H1 (cell line): ENCODE results near the gene SLC18A3. TPM values are rescaled to one million over a fixed set of nuclear protein-coding genes. Genes with fewer than 3 reads are reported as not detected.
A peak's percentile ranks its signal among the peaks of the same experiment; 100 is the strongest.

Experiments used
- CTCF ChIA-PET: fragments of 300-600 bp; sonication (Branson Sonifier 250); formaldehyde crosslinking; loops from one replicate; lab custom pipeline; 2021; ENCODE audit not compliant: partially characterized antibody; lab: Charles Lee
- POLR2A ChIA-PET: fragments of 300-600 bp; sonication (Branson Sonifier 250); formaldehyde crosslinking; loops from one replicate; lab custom pipeline; 2021; ENCODE audit warnings: inconsistent platforms; ENCODE audit not compliant: partially characterized antibody; lab: Charles Lee
- DNase-seq, 2 experiments: peaks; one replicate each; pipeline versions ENCODE4 v3.0.0 to v3.0.0-alpha.2; 2010 to 2022; ENCODE audit warnings: low spot score in 2 of 2, low read depth in 1 of 2, mixed read lengths in 1 of 2
- FAIRE-seq: peaks from 2 replicates; lab custom pipeline; 2011; peaks lifted over from hg19 to GRCh38; lab: Jason Lieb, UNC
- H2AFZ ChIP-seq: 2 replicates; pipeline ENCODE4 v1.8.1; 2012; ENCODE audit warnings: low read length, inconsistent platforms
- H2AK5ac ChIP-seq: 2 replicates; pipeline ENCODE4 v1.6.1; 2013; ENCODE audit warnings: low read depth, low read length
- H2BK120ac ChIP-seq: replicated peaks from 2 replicates; pipeline ENCODE3; 2013; ENCODE audit warnings: low read depth, low read length, inconsistent platforms
- H2BK12ac ChIP-seq: 2 replicates; pipeline ENCODE4 v1.6.1; 2013; ENCODE audit warnings: low read depth, low read length
- H2BK15ac ChIP-seq: 2 replicates; pipeline ENCODE4 v1.6.1; 2013; ENCODE audit warnings: low read length
- H2BK20ac ChIP-seq: 2 replicates; pipeline ENCODE4 v1.6.1; 2013; ENCODE audit warnings: low read length
- H2BK5ac ChIP-seq: 2 replicates; pipeline ENCODE4 v1.6.1; 2013; ENCODE audit warnings: low read depth, low read length
- H3K14ac ChIP-seq: 2 replicates; pipeline ENCODE4 v1.6.1; 2013; ENCODE audit warnings: inconsistent platforms; ENCODE audit not compliant: insufficient read length
- H3K18ac ChIP-seq: 2 replicates; pipeline ENCODE4 v1.6.1; 2013; ENCODE audit warnings: low read length; ENCODE audit errors: extremely low read depth
- H3K23ac ChIP-seq: 2 replicates; pipeline ENCODE4 v1.6.1; 2013; ENCODE audit warnings: inconsistent platforms; ENCODE audit not compliant: insufficient read length
- H3K23me2 ChIP-seq: 2 replicates; pipeline ENCODE4 v1.6.1; 2013; ENCODE audit warnings: low read depth, low read length
- H3K27ac ChIP-seq: 2 replicates; pipeline ENCODE4 v1.6.1; 2011; ENCODE audit warnings: low read depth, low read length, inconsistent platforms
- H3K27me3 ChIP-seq, 4 experiments: replicated peaks in 1 of 4; 1 replicate in 1 of 4; 2 replicates in 3 of 4; pipeline versions ENCODE4 v1.6.1 to v1.8.1; 2011 to 2013; ENCODE audit warnings: low read length in 3 of 4, mild to moderate bottlenecking in 3 of 4, inconsistent platforms in 2 of 4, mixed read lengths in 2 of 4, moderate library complexity in 1 of 4; ENCODE audit not compliant: control insufficient read depth in 3 of 4, insufficient read depth in 3 of 4; ENCODE audit errors: extremely low read depth in 1 of 4
- H3K36me3 ChIP-seq, 4 experiments: 2 replicates each; pipeline versions ENCODE4 v1.6.1 to v1.8.1; 2011 to 2013; ENCODE audit warnings: mild to moderate bottlenecking in 4 of 4, low read length in 3 of 4, moderate library complexity in 2 of 4, control low read depth in 1 of 4, inconsistent platforms in 1 of 4; ENCODE audit not compliant: insufficient read depth in 4 of 4, control insufficient read depth in 2 of 4
- H3K4ac ChIP-seq: replicated peaks from 2 replicates; pipeline ENCODE3; 2013; ENCODE audit warnings: low read length, low read depth, mixed read lengths, inconsistent platforms; ENCODE audit not compliant: insufficient read length
- H3K4me1 ChIP-seq, 4 experiments: replicated peaks in 1 of 4; 1 replicate in 1 of 4; 2 replicates in 3 of 4; pipeline versions ENCODE4 v1.6.1 to v1.8.1; 2011 to 2013; ENCODE audit warnings: low read length in 3 of 4, inconsistent platforms in 2 of 4, mixed read lengths in 1 of 4; ENCODE audit not compliant: insufficient read depth in 4 of 4, control insufficient read depth in 3 of 4
- H3K4me2 ChIP-seq, 2 experiments: 2 replicates each; pipeline versions ENCODE4 v1.6.1 to v1.8.1; 2011 to 2013; ENCODE audit warnings: low read depth in 2 of 2, low read length in 2 of 2, control low read depth in 1 of 2, inconsistent platforms in 1 of 2, mild to moderate bottlenecking in 1 of 2; ENCODE audit not compliant: insufficient read depth in 1 of 2
- H3K4me3 ChIP-seq, 4 experiments: fragments of 200-600, 300-600 bp in 1 of 4; sonication (generic), shearing (Covaris generic), sonication (Bioruptor Twin) in 1 of 4; 2 replicates each; pipeline versions ENCODE4 v1.5.1 to v1.8.1; 2011 to 2016; ENCODE audit warnings: low read length in 4 of 4, low read depth in 3 of 4, control low read depth in 2 of 4, inconsistent platforms in 2 of 4, mild to moderate bottlenecking in 2 of 4, mixed read lengths in 1 of 4, moderate library complexity in 1 of 4; ENCODE audit not compliant: insufficient read depth in 2 of 4; ENCODE audit errors: extremely low read depth in 1 of 4
- H3K56ac ChIP-seq: replicated peaks from 2 replicates; pipeline ENCODE3; 2013; ENCODE audit warnings: low read depth, mild to moderate bottlenecking, mixed read lengths, low read length, inconsistent platforms; ENCODE audit not compliant: insufficient read length
- H3K79me1 ChIP-seq: 2 replicates; pipeline ENCODE4 v1.6.1; 2013; ENCODE audit warnings: low read depth, low read length, control low read depth
- H3K79me2 ChIP-seq, 2 experiments: 2 replicates each; pipeline versions ENCODE4 v1.6.1 to v1.8.1; 2012 to 2013; ENCODE audit warnings: low read length in 2 of 2, mild to moderate bottlenecking in 2 of 2, inconsistent platforms in 1 of 2; ENCODE audit not compliant: insufficient read depth in 2 of 2, control insufficient read depth in 1 of 2
- H3K9ac ChIP-seq, 4 experiments: replicated peaks in 1 of 4; 1 replicate in 1 of 4; 2 replicates in 3 of 4; pipeline versions ENCODE4 v1.6.1 to v1.8.1; 2011 to 2013; ENCODE audit warnings: low read depth in 3 of 4, low read length in 3 of 4, control low read depth in 2 of 4, mild to moderate bottlenecking in 2 of 4, moderate library complexity in 2 of 4, inconsistent platforms in 1 of 4; ENCODE audit errors: extremely low read depth in 1 of 4
- H3K9me3 ChIP-seq, 2 experiments: 2 replicates each; pipeline versions ENCODE4 v1.6.1 to v1.8.1; 2012 to 2013; ENCODE audit warnings: mild to moderate bottlenecking in 2 of 2, moderate library complexity in 2 of 2, control low read depth in 1 of 2, inconsistent platforms in 1 of 2, low read depth in 1 of 2, low read length in 1 of 2, mixed read lengths in 1 of 2; ENCODE audit not compliant: insufficient read depth in 2 of 2
- H4K20me1 ChIP-seq, 2 experiments: replicated peaks in 1 of 2; 2 replicates each; pipeline versions ENCODE3 to v1.8.1; 2011 to 2013; ENCODE audit warnings: inconsistent platforms in 2 of 2, low read length in 2 of 2, mild to moderate bottlenecking in 1 of 2; ENCODE audit not compliant: insufficient read depth in 2 of 2, control insufficient read depth in 1 of 2
- H4K5ac ChIP-seq: 2 replicates; pipeline ENCODE4 v1.6.1; 2013; ENCODE audit warnings: low read length, low read depth, mixed read lengths, inconsistent platforms; ENCODE audit not compliant: insufficient read length
- H4K8ac ChIP-seq: 2 replicates; pipeline ENCODE4 v1.8.0; 2013; ENCODE audit warnings: mild to moderate bottlenecking, moderate library complexity, low read length, inconsistent platforms; ENCODE audit not compliant: insufficient read depth; ENCODE audit errors: extremely low read depth
- H4K91ac ChIP-seq: replicated peaks from 2 replicates; pipeline ENCODE3; 2013; ENCODE audit warnings: low read length, mixed read lengths, inconsistent platforms; ENCODE audit not compliant: insufficient read length
- CTCF ChIP-seq, 3 experiments: IDR thresholded peaks; 1 replicate in 2 of 3; 2 replicates in 1 of 3; pipeline versions ENCODE4 v1.5.1 to v1.6.1; 2011; ENCODE audit warnings: low read length in 3 of 3, mild to moderate bottlenecking in 3 of 3, inconsistent platforms in 2 of 3, low read depth in 1 of 3, moderate library complexity in 1 of 3; ENCODE audit not compliant: insufficient read depth in 1 of 3; ENCODE audit errors: control extremely low read depth in 1 of 3
- EZH2 ChIP-seq: fragments of 200-600 bp; sonication (generic); IDR thresholded peaks from 2 replicates; pipeline ENCODE4 v1.7.1; 2012; ENCODE audit warnings: low read depth, mild to moderate bottlenecking, moderate library complexity, low read length, inconsistent platforms; ENCODE audit not compliant: severe bottlenecking
- FOSL1 ChIP-seq: IDR thresholded peaks from 2 replicates; pipeline ENCODE4 v1.6.1; 2011; ENCODE audit warnings: mild to moderate bottlenecking, low read depth, low read length, moderate library complexity; ENCODE audit not compliant: insufficient read depth
- HDAC6 ChIP-seq: IDR thresholded peaks from one replicate; pipeline ENCODE4 v1.7.1; 2012; ENCODE audit warnings: low read depth, mild to moderate bottlenecking, inconsistent platforms, low read length, moderate library complexity
- KDM1A ChIP-seq: fragments of 200-600, 300-600 bp; sonication (generic); IDR thresholded peaks from 2 replicates; pipeline ENCODE4 v1.7.1; 2016; ENCODE audit warnings: mild to moderate bottlenecking, low read length, borderline replicate concordance
- MAFK ChIP-seq: IDR thresholded peaks from 2 replicates; pipeline ENCODE4 v1.6.1; 2012; ENCODE audit warnings: low read depth, mild to moderate bottlenecking, improper control_type of control experiment, low read length
- SRF ChIP-seq: IDR thresholded peaks from 2 replicates; pipeline ENCODE4 v1.6.1; 2011; ENCODE audit warnings: mild to moderate bottlenecking, low read depth, low read length, moderate library complexity
- ZNF274 ChIP-seq: IDR thresholded peaks from 2 replicates; pipeline ENCODE4 v1.7.0; 2012; ENCODE audit warnings: low read length, borderline replicate concordance; ENCODE audit errors: extremely low read depth
- WGBS, 2 experiments: shearing (Covaris generic) in 1 of 2; methylation state at CpG; one replicate each; pipeline versions ENCODE4 v1.1.6 to v1.1.7; 2013 to 2015; ENCODE audit warnings: low lambda C conversion rate in 2 of 2, mixed read lengths in 2 of 2, inconsistent platforms in 1 of 2, low coverage in 1 of 2, missing lambda C conversion rate in 1 of 2; ENCODE audit not compliant: insufficient replicate concordance in 2 of 2, insufficient coverage in 1 of 2, insufficient read length in 1 of 2; ENCODE audit errors: extremely low coverage in 1 of 2, missing lambda C conversion rate in 1 of 2; 5-methylcytosine and 5-hydroxymethylcytosine counted together
- polyA plus RNA-seq, 7 experiments: library from polyadenylated mRNA; depleted of rRNA in 3 of 7; stranded (reverse) in 5 of 7; unstranded in 2 of 7; fragments of >200 nt in 5 of 7; fragments of 200-250 nt in 2 of 7; gene quantifications; 1 replicate in 5 of 7; 2 replicates in 1 of 7; 4 replicates in 1 of 7; pipeline versions ENCODE4 v1.2.1 to v1.2.3, GENCODE V29; 2011 to 2013; ENCODE audit warnings: missing spikeins in 2 of 7, mixed read lengths in 2 of 7
- total RNA-seq: library from RNA; stranded (reverse); fragmentation: NEBNext Ultra II Directional; extraction: Animal tissue kit (Norgen Biotek cat#: 25700); gene quantifications from 2 replicates; pipeline ENCODE4 v1.2.1, GENCODE V29; 2021

Gene SLC18A3
- total and polyA plus RNA-seq, 2 of the 8 experiments (the other 6 are each of a cell fraction or from before 2014, with no cell fraction given): 0.17 TPM; not detected in 1

GRCh38 chr10:49632406-49633317 lies 22.6 kb downstream of the SLC18A3 start:
- Histone ChIP-seq H2AFZ (peak overlapping the region; percentile 44; the same call in 1 of the 2 replicates), H3K18ac (no peak overlapping the region), H2BK5ac (no peak overlapping the region), H3K23me2 (no peaks in the 10 kb centered on the region), H3K9ac (no peak overlapping the region), H3K79me1 (no peaks in the 10 kb centered on the region), H2BK120ac (no peak overlapping the region), H3K27ac (no peak overlapping the region), H2BK15ac (no peak overlapping the region), H4K20me1 (no peaks in the 10 kb centered on the region), H3K4ac (no peak overlapping the region), H4K8ac (no peak overlapping the region; the same call in 1 of the 2 replicates), H3K4me2 (no peak overlapping the region), H3K27me3 (no peaks in the 10 kb centered on the region), H3K23ac (no peak overlapping the region), H3K79me2 (no peaks in the 10 kb centered on the region), H4K91ac (no peak overlapping the region), H3K36me3 (no peaks in the 10 kb centered on the region), H2BK20ac (no peak overlapping the region), H3K14ac (no peak overlapping the region), H4K5ac (no peak overlapping the region), H3K9me3 (no peaks in the 10 kb centered on the region), H3K4me1 (no peaks in the 10 kb centered on the region; a peak in 2 of 7 replicates), H3K56ac (no peak overlapping the region), H2BK12ac (no peak overlapping the region), H3K4me3 (no peak overlapping the region), H2AK5ac (no peak overlapping the region)
- DNase-seq: no peak
- CTCF ChIA-PET: interaction anchor here (0.8 to 1.9 kb wide), 7 partner anchors 13 to 136 kb away, joined by 3 to 6 read pairs (median 4); no protein-coding TSS in a partner anchor
- FAIRE-seq: no peak
- POLR2A ChIA-PET: interaction anchor here (0.6 kb wide), 1 partner anchor 68 kb away, joined by 5 read pairs; no protein-coding TSS in a partner anchor
- 73% methylated on average over 12 of the region's 12 CpGs; no CpG with 5 or more reads in 1 of the 2 experiments for WGBS, 2 experiments
- TF ChIP-seq KDM1A (no peak), ZNF274 (no peak), EZH2 (no peak), HDAC6 (no peak), MAFK (no peak), SRF (no peak), CTCF (IDR thresholded peaks at IDR 0.05; ENCODE audit: control extremely low read depth in 1 of 3, insufficient read depth in 1 of 3, low read depth in 1 of 3, low read length in 3 of 3) (no peak), FOSL1 (no peak)
